ENCODE measurements around the gene OPA3.

The OPA3 gene

DNA sequence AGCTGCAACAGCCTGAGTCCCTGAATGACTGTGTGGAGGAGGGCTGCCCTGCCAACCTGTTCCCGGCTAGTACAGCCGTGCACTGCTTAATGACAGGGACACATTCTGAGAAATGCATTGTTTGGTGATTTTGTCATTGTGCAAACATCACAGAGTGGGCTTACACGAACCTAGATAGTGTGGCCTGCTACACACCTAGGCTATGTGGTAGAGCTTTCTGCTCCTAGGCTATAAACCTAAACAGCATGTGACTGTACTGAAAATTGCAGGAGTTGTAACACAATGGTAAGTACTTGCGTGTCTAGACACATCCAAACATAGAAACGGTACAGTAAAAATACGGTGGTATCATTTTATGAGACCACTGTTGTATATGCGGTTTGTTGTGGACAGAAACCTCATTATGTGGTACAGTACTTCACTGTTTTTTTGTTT lies 42.4 kb downstream of the OPA3 start:
- TF ChIP-seq, protein P1, sequence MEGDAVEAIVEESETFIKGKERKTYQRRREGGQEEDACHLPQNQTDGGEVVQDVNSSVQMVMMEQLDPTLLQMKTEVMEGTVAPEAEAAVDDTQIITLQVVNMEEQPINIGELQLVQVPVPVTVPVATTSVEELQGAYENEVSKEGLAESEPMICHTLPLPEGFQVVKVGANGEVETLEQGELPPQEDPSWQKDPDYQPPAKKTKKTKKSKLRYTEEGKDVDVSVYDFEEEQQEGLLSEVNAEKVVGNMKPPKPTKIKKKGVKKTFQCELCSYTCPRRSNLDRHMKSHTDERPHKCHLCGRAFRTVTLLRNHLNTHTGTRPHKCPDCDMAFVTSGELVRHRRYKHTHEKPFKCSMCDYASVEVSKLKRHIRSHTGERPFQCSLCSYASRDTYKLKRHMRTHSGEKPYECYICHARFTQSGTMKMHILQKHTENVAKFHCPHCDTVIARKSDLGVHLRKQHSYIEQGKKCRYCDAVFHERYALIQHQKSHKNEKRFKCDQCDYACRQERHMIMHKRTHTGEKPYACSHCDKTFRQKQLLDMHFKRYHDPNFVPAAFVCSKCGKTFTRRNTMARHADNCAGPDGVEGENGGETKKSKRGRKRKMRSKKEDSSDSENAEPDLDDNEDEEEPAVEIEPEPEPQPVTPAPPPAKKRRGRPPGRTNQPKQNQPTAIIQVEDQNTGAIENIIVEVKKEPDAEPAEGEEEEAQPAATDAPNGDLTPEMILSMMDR (IDR thresholded peaks at IDR 0.05; ENCODE audit: extremely low read depth, missing control alignments) = no peak
- DNase-seq (ENCODE audit: low spot score) = peak; percentile 1

- TF ChIP-seq, protein P1 (IDR thresholded peaks at IDR 0.05; ENCODE audit: extremely low read depth, missing control alignments) = no peak
Measured at GRCh38 chr19:45539459-45539858, 45.1 kb downstream of the OPA3 start.

GRCh38 chr19:45531349-45531748 lies 53.3 kb downstream of the OPA3 start:
- DNase-seq (ENCODE audit: low spot score) = no peak
- TF ChIP-seq, protein P1 (IDR thresholded peaks at IDR 0.05; ENCODE audit: extremely low read depth, missing control alignments) = no peak

More at GRCh38 chr19:45539459-45539858, 45.1 kb downstream of the OPA3 start:
- DNase-seq (ENCODE audit: low spot score) = no peak

GRCh38 chr19:45529420-45529785 lies 55.2 kb downstream of the OPA3 start:
- TF ChIP-seq, protein P1 (IDR thresholded peaks at IDR 0.05; ENCODE audit: extremely low read depth, missing control alignments) = no peak
- no peak for DNase-seq (ENCODE audit: low spot score)

GRCh38 chr19:45528744-45529419 lies 55.7 kb downstream of the OPA3 start:
- TF ChIP-seq, protein P1 (IDR thresholded peaks at IDR 0.05; ENCODE audit: extremely low read depth, missing control alignments) = no peak
- DNase-seq (ENCODE audit: low spot score) = peak; percentile 23

GRCh38 chr19:45528149-45528743 lies 56.4 kb downstream of the OPA3 start:
- no peak for DNase-seq (ENCODE audit: low spot score)
- TF ChIP-seq, protein P1 (IDR thresholded peaks at IDR 0.05; ENCODE audit: extremely low read depth, missing control alignments) = no peak

- TF ChIP-seq, protein P1 (IDR thresholded peaks at IDR 0.05; ENCODE audit: extremely low read depth, missing control alignments) = no peak
- no peak for DNase-seq (ENCODE audit: low spot score)
Measured at GRCh38 chr19:45527731-45528130, 56.9 kb downstream of the OPA3 start.

All from GM20000 (cell line).